ENCODE results near the gene SH3RF1. TPM values are rescaled to one million over a fixed set of nuclear protein-coding genes. Genes with fewer than 3 reads are reported as not detected.

Gene SH3RF1
- total and polyA plus RNA-seq, 2 experiments from 2014 or later: 7.8 to 12.4 TPM

GRCh38 chr4:169202145-169202699 lies 68.5 kb downstream of the SH3RF1 start (continued):
- no peak for TF ChIP-seq EZH2phosphoT487 (IDR thresholded peaks at IDR 0.05; ENCODE audit: unreplicated experiment)
- TF ChIP-seq ZNF114 (CRISPR knock-in tag; IDR thresholded peaks at IDR 0.05): no peak

- DNase-seq (ENCODE audit: low spot score) (no peak), ATAC-seq (peak; percentile 36; the same call in 2 of the 3 replicates)
- no peak overlapping the region for H3K4me3 ChIP-seq
- H3K4me2 ChIP-seq: no peak overlapping the region
- peaks cover under 1% of the 10 kb centered on the region; the same call in 1 of the 2 replicates for H3K4me1 ChIP-seq (ENCODE audit: insufficient read depth)
- H3K9me2 ChIP-seq (ENCODE audit: insufficient read depth): no peaks in the 10 kb centered on the region
- no peak overlapping the region for H2AFZ ChIP-seq
- peaks cover 14% of the 10 kb centered on the region for H3K4me1 Mint-ChIP-seq
- no peaks in the 10 kb centered on the region for H3K27me3 Mint-ChIP-seq (ENCODE audit: insufficient read depth, low read depth, poor library complexity)
- H3K27ac Mint-ChIP-seq: no peak overlapping the region
- no peaks in the 10 kb centered on the region for H3F3A ChIP-seq (replicated peaks; ENCODE audit: low read depth)
- no peak overlapping the region; the same call in 1 of the 2 replicates for H3K27ac ChIP-seq (ENCODE audit: low read depth)
- no peaks in the 10 kb centered on the region for H3K36me3 ChIP-seq (ENCODE audit: insufficient read depth)
- no peaks in the 10 kb centered on the region for H3K27me3 ChIP-seq (ENCODE audit: insufficient read depth)
- no peaks in the 10 kb centered on the region for H3K9me3 Mint-ChIP-seq
- H4K20me1 ChIP-seq (replicated peaks; ENCODE audit: insufficient read depth): no peaks in the 10 kb centered on the region
- H3K4me3 Mint-ChIP-seq: no peak overlapping the region
- H3K36me3 Mint-ChIP-seq (ENCODE audit: low read depth): no peaks in the 10 kb centered on the region
- peaks cover 39% of the 10 kb centered on the region for H3K79me2 ChIP-seq (replicated peaks; ENCODE audit: insufficient read depth)
- no peak for TF ChIP-seq NANOG (IDR thresholded peaks at IDR 0.05; ENCODE audit: borderline replicate concordance)
- no peak for TF ChIP-seq CREB1 (CRISPR knock-in tag; IDR thresholded peaks at IDR 0.05; ENCODE audit: low read depth)
- TF ChIP-seq, protein P1, sequence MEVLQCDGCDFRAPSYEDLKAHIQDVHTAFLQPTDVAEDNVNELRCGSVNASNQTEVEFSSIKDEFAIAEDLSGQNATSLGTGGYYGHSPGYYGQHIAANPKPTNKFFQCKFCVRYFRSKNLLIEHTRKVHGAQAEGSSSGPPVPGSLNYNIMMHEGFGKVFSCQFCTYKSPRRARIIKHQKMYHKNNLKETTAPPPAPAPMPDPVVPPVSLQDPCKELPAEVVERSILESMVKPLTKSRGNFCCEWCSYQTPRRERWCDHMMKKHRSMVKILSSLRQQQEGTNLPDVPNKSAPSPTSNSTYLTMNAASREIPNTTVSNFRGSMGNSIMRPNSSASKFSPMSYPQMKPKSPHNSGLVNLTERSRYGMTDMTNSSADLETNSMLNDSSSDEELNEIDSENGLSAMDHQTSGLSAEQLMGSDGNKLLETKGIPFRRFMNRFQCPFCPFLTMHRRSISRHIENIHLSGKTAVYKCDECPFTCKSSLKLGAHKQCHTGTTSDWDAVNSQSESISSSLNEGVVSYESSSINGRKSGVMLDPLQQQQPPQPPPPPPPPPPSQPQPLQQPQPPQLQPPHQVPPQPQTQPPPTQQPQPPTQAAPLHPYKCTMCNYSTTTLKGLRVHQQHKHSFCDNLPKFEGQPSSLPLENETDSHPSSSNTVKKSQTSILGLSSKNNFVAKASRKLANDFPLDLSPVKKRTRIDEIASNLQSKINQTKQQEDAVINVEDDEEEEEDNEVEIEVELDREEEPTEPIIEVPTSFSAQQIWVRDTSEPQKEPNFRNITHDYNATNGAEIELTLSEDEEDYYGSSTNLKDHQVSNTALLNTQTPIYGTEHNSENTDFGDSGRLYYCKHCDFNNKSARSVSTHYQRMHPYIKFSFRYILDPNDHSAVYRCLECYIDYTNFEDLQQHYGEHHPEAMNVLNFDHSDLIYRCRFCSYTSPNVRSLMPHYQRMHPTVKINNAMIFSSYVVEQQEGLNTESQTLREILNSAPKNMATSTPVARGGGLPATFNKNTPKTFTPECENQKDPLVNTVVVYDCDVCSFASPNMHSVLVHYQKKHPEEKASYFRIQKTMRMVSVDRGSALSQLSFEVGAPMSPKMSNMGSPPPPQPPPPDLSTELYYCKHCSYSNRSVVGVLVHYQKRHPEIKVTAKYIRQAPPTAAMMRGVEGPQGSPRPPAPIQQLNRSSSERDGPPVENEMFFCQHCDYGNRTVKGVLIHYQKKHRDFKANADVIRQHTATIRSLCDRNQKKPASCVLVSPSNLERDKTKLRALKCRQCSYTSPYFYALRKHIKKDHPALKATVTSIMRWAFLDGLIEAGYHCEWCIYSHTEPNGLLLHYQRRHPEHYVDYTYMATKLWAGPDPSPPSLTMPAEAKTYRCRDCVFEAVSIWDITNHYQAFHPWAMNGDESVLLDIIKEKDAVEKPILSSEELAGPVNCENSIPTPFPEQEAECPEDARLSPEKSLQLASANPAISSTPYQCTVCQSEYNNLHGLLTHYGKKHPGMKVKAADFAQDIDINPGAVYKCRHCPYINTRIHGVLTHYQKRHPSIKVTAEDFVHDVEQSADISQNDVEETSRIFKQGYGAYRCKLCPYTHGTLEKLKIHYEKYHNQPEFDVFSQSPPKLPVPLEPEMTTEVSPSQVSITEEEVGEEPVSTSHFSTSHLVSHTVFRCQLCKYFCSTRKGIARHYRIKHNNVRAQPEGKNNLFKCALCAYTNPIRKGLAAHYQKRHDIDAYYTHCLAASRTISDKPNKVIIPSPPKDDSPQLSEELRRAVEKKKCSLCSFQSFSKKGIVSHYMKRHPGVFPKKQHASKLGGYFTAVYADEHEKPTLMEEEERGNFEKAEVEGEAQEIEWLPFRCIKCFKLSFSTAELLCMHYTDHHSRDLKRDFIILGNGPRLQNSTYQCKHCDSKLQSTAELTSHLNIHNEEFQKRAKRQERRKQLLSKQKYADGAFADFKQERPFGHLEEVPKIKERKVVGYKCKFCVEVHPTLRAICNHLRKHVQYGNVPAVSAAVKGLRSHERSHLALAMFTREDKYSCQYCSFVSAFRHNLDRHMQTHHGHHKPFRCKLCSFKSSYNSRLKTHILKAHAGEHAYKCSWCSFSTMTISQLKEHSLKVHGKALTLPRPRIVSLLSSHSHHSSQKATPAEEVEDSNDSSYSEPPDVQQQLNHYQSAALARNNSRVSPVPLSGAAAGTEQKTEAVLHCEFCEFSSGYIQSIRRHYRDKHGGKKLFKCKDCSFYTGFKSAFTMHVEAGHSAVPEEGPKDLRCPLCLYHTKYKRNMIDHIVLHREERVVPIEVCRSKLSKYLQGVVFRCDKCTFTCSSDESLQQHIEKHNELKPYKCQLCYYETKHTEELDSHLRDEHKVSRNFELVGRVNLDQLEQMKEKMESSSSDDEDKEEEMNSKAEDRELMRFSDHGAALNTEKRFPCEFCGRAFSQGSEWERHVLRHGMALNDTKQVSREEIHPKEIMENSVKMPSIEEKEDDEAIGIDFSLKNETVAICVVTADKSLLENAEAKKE (CRISPR knock-in tag; IDR thresholded peaks at IDR 0.05): no peak
- TF ChIP-seq EZH2 (IDR thresholded peaks at IDR 0.05; ENCODE audit: low read depth, unreplicated experiment): no peak
- no peak for TF ChIP-seq ZNF114 (CRISPR knock-in tag; IDR thresholded peaks at IDR 0.05)
- TF ChIP-seq, protein P2, sequence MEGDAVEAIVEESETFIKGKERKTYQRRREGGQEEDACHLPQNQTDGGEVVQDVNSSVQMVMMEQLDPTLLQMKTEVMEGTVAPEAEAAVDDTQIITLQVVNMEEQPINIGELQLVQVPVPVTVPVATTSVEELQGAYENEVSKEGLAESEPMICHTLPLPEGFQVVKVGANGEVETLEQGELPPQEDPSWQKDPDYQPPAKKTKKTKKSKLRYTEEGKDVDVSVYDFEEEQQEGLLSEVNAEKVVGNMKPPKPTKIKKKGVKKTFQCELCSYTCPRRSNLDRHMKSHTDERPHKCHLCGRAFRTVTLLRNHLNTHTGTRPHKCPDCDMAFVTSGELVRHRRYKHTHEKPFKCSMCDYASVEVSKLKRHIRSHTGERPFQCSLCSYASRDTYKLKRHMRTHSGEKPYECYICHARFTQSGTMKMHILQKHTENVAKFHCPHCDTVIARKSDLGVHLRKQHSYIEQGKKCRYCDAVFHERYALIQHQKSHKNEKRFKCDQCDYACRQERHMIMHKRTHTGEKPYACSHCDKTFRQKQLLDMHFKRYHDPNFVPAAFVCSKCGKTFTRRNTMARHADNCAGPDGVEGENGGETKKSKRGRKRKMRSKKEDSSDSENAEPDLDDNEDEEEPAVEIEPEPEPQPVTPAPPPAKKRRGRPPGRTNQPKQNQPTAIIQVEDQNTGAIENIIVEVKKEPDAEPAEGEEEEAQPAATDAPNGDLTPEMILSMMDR (conservative IDR thresholded peaks at IDR 0.05; ENCODE audit: low read depth in 2 of 2): no peak
- TF ChIP-seq, protein P3, sequence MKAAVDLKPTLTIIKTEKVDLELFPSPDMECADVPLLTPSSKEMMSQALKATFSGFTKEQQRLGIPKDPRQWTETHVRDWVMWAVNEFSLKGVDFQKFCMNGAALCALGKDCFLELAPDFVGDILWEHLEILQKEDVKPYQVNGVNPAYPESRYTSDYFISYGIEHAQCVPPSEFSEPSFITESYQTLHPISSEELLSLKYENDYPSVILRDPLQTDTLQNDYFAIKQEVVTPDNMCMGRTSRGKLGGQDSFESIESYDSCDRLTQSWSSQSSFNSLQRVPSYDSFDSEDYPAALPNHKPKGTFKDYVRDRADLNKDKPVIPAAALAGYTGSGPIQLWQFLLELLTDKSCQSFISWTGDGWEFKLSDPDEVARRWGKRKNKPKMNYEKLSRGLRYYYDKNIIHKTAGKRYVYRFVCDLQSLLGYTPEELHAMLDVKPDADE (IDR thresholded peaks at IDR 0.05): no peak
- TF ChIP-seq ZNF331 (CRISPR knock-in tag; IDR thresholded peaks at IDR 0.05; ENCODE audit: low read depth): no peak
- no peak for TF ChIP-seq JUNB (IDR thresholded peaks at IDR 0.05; ENCODE audit: unreplicated experiment)
These were observed 69.3 kb downstream of the SH3RF1 start for GRCh38 chr4:169201222-169202144.

All from GM23338 (cell line).